Fibroblast of lung (primary cell): ENCODE results near the gene GPC5. TPM values are rescaled to one million over a fixed set of nuclear protein-coding genes. Genes with fewer than 3 reads are reported as not detected.

Experiments
- DNase-seq, 2 donors: peaks; one replicate each; pipeline versions ENCODE4 v3.0.0 to v3.0.0-alpha.2; 2010; ENCODE audit warnings: low read depth in 2 of 2
- H2AFZ ChIP-seq: 2 replicates; pipeline ENCODE4 v1.5.1; 2012; ENCODE audit warnings: low read length, control low read depth, inconsistent platforms
- H3K27ac ChIP-seq: 2 replicates; pipeline ENCODE4 v1.5.1; 2011; ENCODE audit warnings: low read length, control low read depth; ENCODE audit not compliant: insufficient read depth
- H3K27me3 ChIP-seq: 2 replicates; pipeline ENCODE4 v1.5.1; 2011; ENCODE audit warnings: mild to moderate bottlenecking, low read length; ENCODE audit not compliant: control insufficient read depth, insufficient read depth
- H3K36me3 ChIP-seq: 2 replicates; pipeline ENCODE4 v1.5.1; 2011; ENCODE audit warnings: low read length; ENCODE audit not compliant: control insufficient read depth, insufficient read depth
- H3K4me1 ChIP-seq: 2 replicates; pipeline ENCODE4 v1.5.1; 2011; ENCODE audit warnings: low read length; ENCODE audit not compliant: control insufficient read depth, insufficient read depth; ENCODE audit errors: extremely low read depth
- H3K4me2 ChIP-seq: 2 replicates; pipeline ENCODE4 v1.5.1; 2011; ENCODE audit warnings: low read length, control low read depth; ENCODE audit not compliant: insufficient read depth; ENCODE audit errors: extremely low read depth
- H3K4me3 ChIP-seq, 4 experiments: fragments of 200-600 bp in 1 of 4; sonication (generic) in 1 of 4; replicated peaks in 1 of 4; 2 replicates each; pipeline ENCODE4 v1.5.1; 2011 to 2016; ENCODE audit warnings: low read length in 4 of 4, low read depth in 3 of 4, mild to moderate bottlenecking in 3 of 4, control low read depth in 2 of 4, inconsistent platforms in 1 of 4, mixed read lengths in 1 of 4; ENCODE audit not compliant: insufficient read depth in 1 of 4; ENCODE audit errors: control extremely low read depth in 1 of 4
- H3K79me2 ChIP-seq: 2 replicates; pipeline ENCODE4 v1.5.1; 2012; ENCODE audit warnings: mild to moderate bottlenecking, low read length, inconsistent platforms; ENCODE audit not compliant: control insufficient read depth, insufficient read depth
- H3K9ac ChIP-seq: 2 replicates; pipeline ENCODE4 v1.5.1; 2011; ENCODE audit warnings: mild to moderate bottlenecking, low read length, control low read depth; ENCODE audit not compliant: insufficient read depth
- H3K9me3 ChIP-seq: 2 replicates; pipeline ENCODE4 v1.5.1; 2012; ENCODE audit warnings: low read depth, low read length; ENCODE audit not compliant: control insufficient read depth, insufficient read depth
- H4K20me1 ChIP-seq: 2 replicates; pipeline ENCODE4 v1.5.1; 2011; ENCODE audit warnings: low read length; ENCODE audit not compliant: control insufficient read depth, insufficient read depth; ENCODE audit errors: extremely low read depth
- CTCF ChIP-seq, 2 donors: IDR thresholded peaks in 1 of 2; conservative IDR thresholded peaks in 1 of 2; 1 replicate in 1 of 2; 2 replicates in 1 of 2; pipeline ENCODE4 v1.5.1; 2011 to 2012; ENCODE audit warnings: low read length in 2 of 2, control low read depth in 1 of 2, inconsistent platforms in 1 of 2, low read depth in 1 of 2, mild to moderate bottlenecking in 1 of 2
- EZH2 ChIP-seq: IDR thresholded peaks from 2 replicates; pipeline ENCODE4 v1.5.1; 2012; ENCODE audit warnings: low read length, control low read depth, mild to moderate bottlenecking; ENCODE audit errors: missing control alignments
- polyA plus RNA-seq, 2 donors: library from polyadenylated mRNA; depleted of rRNA in 1 of 2; stranded (reverse) in 1 of 2; unstranded in 1 of 2; fragments of >200 nt; gene quantifications; 2 replicates each; pipeline ENCODE4 v1.2.1, GENCODE V29; 2011 to 2012; ENCODE audit warnings: missing spikeins in 1 of 2
- total RNA-seq: library from RNA; depleted of rRNA; stranded (reverse); fragments of >200 nt; gene quantifications from 2 replicates; pipeline ENCODE4 v1.2.1, GENCODE V29; 2014

GPC5 gene
- total and polyA plus RNA-seq, 2 donors (not counting 1 experiment from before 2014, with no cell fraction given), result 0.17 TPM; not detected in 1

- Histone ChIP-seq H3K9me3 (no peaks in the 10 kb centered on the region), H3K79me2 (no peaks in the 10 kb centered on the region), H3K27ac (no peak overlapping the region), H2AFZ (no peak overlapping the region), H3K36me3 (no peaks in the 10 kb centered on the region), H4K20me1 (no peaks in the 10 kb centered on the region), H3K4me1 (no peaks in the 10 kb centered on the region), H3K4me3 (no peak overlapping the region), H3K4me2 (no peak overlapping the region), H3K27me3 (no peaks in the 10 kb centered on the region), H3K9ac (no peak overlapping the region)
- DNase-seq, result no peak
- TF ChIP-seq CTCF (conservative IDR thresholded peaks at IDR 0.05 in 1 of 2, IDR thresholded peaks at IDR 0.05 in 1 of 2; ENCODE audit: low read depth in 1 of 2, low read length in 2 of 2) (no peak), EZH2 (no peak)
Observed at GRCh38 chr13:92670096-92670495, 1271.7 kb downstream of the GPC5 start.

- H4K20me1 ChIP-seq, result no peaks in the 10 kb centered on the region
- no peaks in the 10 kb centered on the region for H3K36me3 ChIP-seq
- no peak overlapping the region for H2AFZ ChIP-seq
- no peak overlapping the region for H3K4me2 ChIP-seq
- no peaks in the 10 kb centered on the region for H3K79me2 ChIP-seq
- no peaks in the 10 kb centered on the region for H3K27me3 ChIP-seq
- no peak for TF ChIP-seq EZH2
- no peak for TF ChIP-seq CTCF (conservative IDR thresholded peaks at IDR 0.05 in 1 of 2, IDR thresholded peaks at IDR 0.05 in 1 of 2; ENCODE audit: low read depth in 1 of 2, low read length in 2 of 2)
- H3K27ac ChIP-seq, result no peak overlapping the region
- no peaks in the 10 kb centered on the region for H3K4me1 ChIP-seq
- no peaks in the 10 kb centered on the region for H3K9me3 ChIP-seq
- H3K4me3 ChIP-seq, result no peak overlapping the region
- DNase-seq, result no peak
- H3K9ac ChIP-seq, result no peak overlapping the region
Observed at GRCh38 chr13:92671821-92672220, 1273.4 kb downstream of the GPC5 start.

- no peak overlapping the region for H3K27ac ChIP-seq
- DNase-seq, result no peak
Observed at GRCh38 chr13:92676246-92676645, 1277.8 kb downstream of the GPC5 start.

More at GRCh38 chr13:92676246-92676645, 1277.8 kb downstream of the GPC5 start:
- no peaks in the 10 kb centered on the region for H3K36me3 ChIP-seq
- no peak overlapping the region for H3K9ac ChIP-seq
- H3K27me3 ChIP-seq, result no peaks in the 10 kb centered on the region
- H3K9me3 ChIP-seq, result no peaks in the 10 kb centered on the region
- H3K4me1 ChIP-seq, result no peaks in the 10 kb centered on the region
- TF ChIP-seq EZH2, result no peak
- TF ChIP-seq CTCF (conservative IDR thresholded peaks at IDR 0.05 in 1 of 2, IDR thresholded peaks at IDR 0.05 in 1 of 2; ENCODE audit: low read depth in 1 of 2, low read length in 2 of 2), result no peak
- no peak overlapping the region for H2AFZ ChIP-seq
- no peak overlapping the region for H3K4me2 ChIP-seq
- H3K4me3 ChIP-seq, result no peak overlapping the region
- H3K79me2 ChIP-seq, result no peaks in the 10 kb centered on the region
- H4K20me1 ChIP-seq, result no peaks in the 10 kb centered on the region
